ENCODE results near the gene SPATA13. TPM values are rescaled to one million over a fixed set of nuclear protein-coding genes. Genes with fewer than 3 reads are reported as not detected.

Gene SPATA13
- total and polyA plus RNA-seq, 5 donors from 2014 or later = 80.9 to 115 (median 87.9) TPM

- Histone ChIP-seq H3K4me3 (ENCODE audit: low read depth, low read length) (peak overlapping the region; percentile 75), H3K27me3 (ENCODE audit: control insufficient read depth, insufficient read depth, low read length) (no peaks in the 10 kb centered on the region), H3K4me1 (ENCODE audit: control insufficient read depth, insufficient read depth, low read length, poor library complexity, severe bottlenecking) (peaks cover 29% of the 10 kb centered on the region), H3K9me3 (ENCODE audit: control insufficient read depth in 2 of 2, low read length in 2 of 2) (no peaks in the 10 kb centered on the region), H3K36me3 (ENCODE audit: control insufficient read depth, insufficient read depth, low read length) (peaks cover 4% of the 10 kb centered on the region), H3K27ac (ENCODE audit: insufficient read depth, low read length, poor library complexity, severe bottlenecking) (peak overlapping the region; percentile 5)
- peaks cover 0 to 2% (median 0%) of the 10 kb centered on the region in 7 donors for H3K9me3 Mint-ChIP-seq
- peaks cover 3% of the 10 kb centered on the region for H3K36me3 Mint-ChIP-seq
- peak overlapping the region; percentile 87 to 98 (median 88) for H3K4me3 Mint-ChIP-seq
- DNase-seq (peak; percentile 6 to 60 (median 45)), ATAC-seq (ENCODE audit: low read depth in 2 of 2) (peak; percentile 49 to 52)
- H3K27me3 Mint-ChIP-seq = peaks cover 13% of the 10 kb centered on the region
- H3K27ac Mint-ChIP-seq = peak overlapping the region in 2 of 3 donors; percentile 32 to 46
- peaks cover 3 to 34% (median 21%) of the 10 kb centered on the region in 4 donors for H3K4me1 Mint-ChIP-seq
Measured at GRCh38 chr13:24161010-24161775, 673 bp downstream of the SPATA13 start.

DNA sequence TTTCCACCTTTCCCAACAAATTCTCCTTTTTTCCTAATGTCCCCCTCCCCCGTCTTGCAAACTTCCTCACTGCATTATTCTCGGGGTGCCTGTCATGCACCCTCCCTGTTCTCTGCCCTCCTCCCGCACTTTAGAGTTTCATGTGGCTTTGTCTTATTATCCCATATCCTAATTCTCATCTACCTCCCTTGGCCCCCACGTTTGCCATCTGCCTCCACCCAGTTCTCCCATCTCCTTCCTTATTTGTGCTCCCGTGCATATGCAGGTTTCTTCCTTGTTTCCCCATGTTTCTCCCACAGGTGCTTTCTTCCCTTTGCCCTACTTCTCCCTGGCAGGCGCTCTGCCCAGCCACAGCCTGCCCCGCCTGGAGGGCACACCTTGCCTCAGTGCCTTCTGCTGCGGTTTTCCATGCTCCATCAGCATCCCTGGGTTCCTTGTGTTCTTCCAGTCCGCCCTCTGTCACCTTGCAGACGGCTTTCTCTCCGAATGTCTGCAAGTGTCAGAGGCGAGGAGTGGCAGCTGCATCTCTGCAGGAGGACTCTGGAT lies 1.5 kb downstream of the SPATA13 start:
- no peak overlapping the region for H3K27ac Mint-ChIP-seq
- peak overlapping the region; percentile 75 for H3K4me3 ChIP-seq (ENCODE audit: low read depth, low read length)
- peaks cover 3 to 35% (median 22%) of the 10 kb centered on the region in 4 donors for H3K4me1 Mint-ChIP-seq
- H3K9me3 ChIP-seq (ENCODE audit: control insufficient read depth in 2 of 2, low read length in 2 of 2) = no peaks in the 10 kb centered on the region
- H3K27me3 ChIP-seq (ENCODE audit: control insufficient read depth, insufficient read depth, low read length) = no peaks in the 10 kb centered on the region
- no peak overlapping the region for H3K27ac ChIP-seq (ENCODE audit: insufficient read depth, low read length, poor library complexity, severe bottlenecking)
- H3K4me1 ChIP-seq (ENCODE audit: control insufficient read depth, insufficient read depth, low read length, poor library complexity, severe bottlenecking) = peaks cover 29% of the 10 kb centered on the region
- no peak for DNase-seq
- ATAC-seq (ENCODE audit: low read depth in 2 of 2) = no peak
- peaks cover 4% of the 10 kb centered on the region for H3K36me3 ChIP-seq (ENCODE audit: control insufficient read depth, insufficient read depth, low read length)
- H3K9me3 Mint-ChIP-seq = peaks cover 0 to 2% (median 0%) of the 10 kb centered on the region in 7 donors
- peak overlapping the region; percentile 87 to 98 (median 88) for H3K4me3 Mint-ChIP-seq
- H3K27me3 Mint-ChIP-seq = peaks cover 13% of the 10 kb centered on the region
- peaks cover 3% of the 10 kb centered on the region for H3K36me3 Mint-ChIP-seq

GRCh38 chr13:24162604-24163003 lies 2.1 kb downstream of the SPATA13 start:
- Histone ChIP-seq H3K9me3 (ENCODE audit: control insufficient read depth in 2 of 2, low read length in 2 of 2) (no peaks in the 10 kb centered on the region), H3K4me1 (ENCODE audit: control insufficient read depth, insufficient read depth, low read length, poor library complexity, severe bottlenecking) (peaks cover 29% of the 10 kb centered on the region), H3K4me3 (ENCODE audit: low read depth, low read length) (no peak overlapping the region), H3K27ac (ENCODE audit: insufficient read depth, low read length, poor library complexity, severe bottlenecking) (no peak overlapping the region), H3K27me3 (ENCODE audit: control insufficient read depth, insufficient read depth, low read length) (no peaks in the 10 kb centered on the region), H3K36me3 (ENCODE audit: control insufficient read depth, insufficient read depth, low read length) (peaks cover 4% of the 10 kb centered on the region)
- Mint-ChIP-seq H3K4me3 (peak overlapping the region; percentile 87 to 98 (median 88)), H3K27me3 (peaks cover 13% of the 10 kb centered on the region), H3K9me3 (peaks cover 0 to 2% (median 0%) of the 10 kb centered on the region in 7 donors), H3K36me3 (peaks cover 4% of the 10 kb centered on the region), H3K4me1 (peaks cover 3 to 35% (median 23%) of the 10 kb centered on the region in 4 donors), H3K27ac (no peak overlapping the region)
- no peak for ATAC-seq (ENCODE audit: low read depth in 2 of 2)
- no peak for DNase-seq

GRCh38 chr13:24165746-24166145 lies 5.2 kb downstream of the SPATA13 start:
- peaks cover 0 to 2% (median 0%) of the 10 kb centered on the region in 7 donors for H3K9me3 Mint-ChIP-seq
- no peak for ATAC-seq (ENCODE audit: low read depth in 2 of 2)
- Histone ChIP-seq H3K4me1 (ENCODE audit: control insufficient read depth, insufficient read depth, low read length, poor library complexity, severe bottlenecking) (peaks cover 20% of the 10 kb centered on the region), H3K27me3 (ENCODE audit: control insufficient read depth, insufficient read depth, low read length) (no peaks in the 10 kb centered on the region), H3K36me3 (ENCODE audit: control insufficient read depth, insufficient read depth, low read length) (peaks cover 4% of the 10 kb centered on the region), H3K9me3 (ENCODE audit: control insufficient read depth in 2 of 2, low read length in 2 of 2) (no peaks in the 10 kb centered on the region), H3K27ac (ENCODE audit: insufficient read depth, low read length, poor library complexity, severe bottlenecking) (no peak overlapping the region), H3K4me3 (ENCODE audit: low read depth, low read length) (no peak overlapping the region)
- peak overlapping the region in 1 of 3 donors; percentile 4 for H3K27ac Mint-ChIP-seq
- H3K36me3 Mint-ChIP-seq = peaks cover 9% of the 10 kb centered on the region
- H3K4me3 Mint-ChIP-seq = peak overlapping the region in 2 of 4 donors; percentile 28 to 68
- peaks cover 8% of the 10 kb centered on the region for H3K27me3 Mint-ChIP-seq
- peaks cover 0 to 35% (median 23%) of the 10 kb centered on the region in 4 donors for H3K4me1 Mint-ChIP-seq
- no peak for DNase-seq

GRCh38 chr13:24166561-24166960 lies 6.0 kb downstream of the SPATA13 start:
- Histone ChIP-seq H3K4me1 (ENCODE audit: control insufficient read depth, insufficient read depth, low read length, poor library complexity, severe bottlenecking) (peaks cover 12% of the 10 kb centered on the region), H3K4me3 (ENCODE audit: low read depth, low read length) (no peak overlapping the region), H3K9me3 (ENCODE audit: control insufficient read depth in 2 of 2, low read length in 2 of 2) (no peaks in the 10 kb centered on the region), H3K27me3 (ENCODE audit: control insufficient read depth, insufficient read depth, low read length) (no peaks in the 10 kb centered on the region), H3K27ac (ENCODE audit: insufficient read depth, low read length, poor library complexity, severe bottlenecking) (no peak overlapping the region), H3K36me3 (ENCODE audit: control insufficient read depth, insufficient read depth, low read length) (peaks cover 4% of the 10 kb centered on the region)
- H3K27ac Mint-ChIP-seq = no peak overlapping the region
- peaks cover 0 to 2% (median 0%) of the 10 kb centered on the region in 7 donors for H3K9me3 Mint-ChIP-seq
- H3K36me3 Mint-ChIP-seq = peaks cover 9% of the 10 kb centered on the region
- DNase-seq = no peak
- peaks cover 8% of the 10 kb centered on the region for H3K27me3 Mint-ChIP-seq
- no peak for ATAC-seq (ENCODE audit: low read depth in 2 of 2)
- H3K4me3 Mint-ChIP-seq = no peak overlapping the region
- H3K4me1 Mint-ChIP-seq = peaks cover 0 to 34% (median 20%) of the 10 kb centered on the region in 4 donors

- Histone ChIP-seq H3K4me1 (ENCODE audit: control insufficient read depth, insufficient read depth, low read length, poor library complexity, severe bottlenecking) (no peaks in the 10 kb centered on the region), H3K27me3 (ENCODE audit: control insufficient read depth, insufficient read depth, low read length) (no peaks in the 10 kb centered on the region), H3K9me3 (ENCODE audit: control insufficient read depth in 2 of 2, low read length in 2 of 2) (no peaks in the 10 kb centered on the region), H3K4me3 (ENCODE audit: low read depth, low read length) (no peak overlapping the region), H3K36me3 (ENCODE audit: control insufficient read depth, insufficient read depth, low read length) (peaks cover 4% of the 10 kb centered on the region), H3K27ac (ENCODE audit: insufficient read depth, low read length, poor library complexity, severe bottlenecking) (no peak overlapping the region)
- no peak overlapping the region for H3K27ac Mint-ChIP-seq
- peaks cover 9% of the 10 kb centered on the region for H3K36me3 Mint-ChIP-seq
- ATAC-seq (ENCODE audit: low read depth in 2 of 2) (no peak), DNase-seq (no peak)
- H3K9me3 Mint-ChIP-seq = peaks cover 0 to 2% (median 0%) of the 10 kb centered on the region in 7 donors
- H3K4me3 Mint-ChIP-seq = no peak overlapping the region
- H3K27me3 Mint-ChIP-seq = no peaks in the 10 kb centered on the region
- H3K4me1 Mint-ChIP-seq = peaks cover 2 to 30% (median 8%) of the 10 kb centered on the region in 4 donors
Measured at GRCh38 chr13:24167666-24168391, 7.3 kb downstream of the SPATA13 start.

DNA sequence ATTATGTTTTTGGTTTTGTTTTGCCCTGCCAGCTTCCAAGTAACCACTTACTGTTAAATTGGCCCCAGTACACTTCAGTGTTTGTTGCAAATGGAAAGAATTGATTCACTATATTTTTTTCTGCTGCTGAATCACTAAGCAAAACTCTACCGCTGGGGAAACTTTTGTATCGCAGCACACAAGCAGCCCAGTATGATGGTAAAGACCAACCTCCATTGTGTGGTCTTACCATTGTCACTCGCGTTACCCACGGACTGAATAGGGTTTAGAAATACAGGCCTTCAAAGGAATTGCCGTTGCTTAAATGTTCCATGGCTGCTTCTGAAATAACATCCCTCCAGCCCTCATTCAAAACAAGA lies 7.9 kb downstream of the SPATA13 start:
- no peak for DNase-seq
- peaks cover 4% of the 10 kb centered on the region for H3K36me3 ChIP-seq (ENCODE audit: control insufficient read depth, insufficient read depth, low read length)
- no peak overlapping the region for H3K27ac ChIP-seq (ENCODE audit: insufficient read depth, low read length, poor library complexity, severe bottlenecking)
- no peak overlapping the region for H3K4me3 ChIP-seq (ENCODE audit: low read depth, low read length)
- H3K27ac Mint-ChIP-seq = no peak overlapping the region
- H3K27me3 ChIP-seq (ENCODE audit: control insufficient read depth, insufficient read depth, low read length) = no peaks in the 10 kb centered on the region
- ATAC-seq (ENCODE audit: low read depth in 2 of 2) = no peak
- H3K4me1 Mint-ChIP-seq = peaks cover 4 to 31% (median 7%) of the 10 kb centered on the region in 4 donors
- H3K4me3 Mint-ChIP-seq = no peak overlapping the region
- no peaks in the 10 kb centered on the region for H3K4me1 ChIP-seq (ENCODE audit: control insufficient read depth, insufficient read depth, low read length, poor library complexity, severe bottlenecking)
- H3K27me3 Mint-ChIP-seq = no peaks in the 10 kb centered on the region
- peaks cover 0 to 2% (median 0%) of the 10 kb centered on the region in 7 donors for H3K9me3 Mint-ChIP-seq
- no peaks in the 10 kb centered on the region for H3K9me3 ChIP-seq (ENCODE audit: control insufficient read depth in 2 of 2, low read length in 2 of 2)
- peaks cover 9% of the 10 kb centered on the region for H3K36me3 Mint-ChIP-seq
